ENCODE data around the gene DUSP10. TPM values are rescaled to one million over a fixed set of nuclear protein-coding genes. Genes with fewer than 3 reads are reported as not detected.

The DUSP10 gene
- total RNA-seq, 1 experiment from 2014 or later: 6.2 TPM

- no peak overlapping the region for H2AFZ ChIP-seq (ENCODE audit: low read length)
- H3K36me3 ChIP-seq (ENCODE audit: low read depth, low read length): no peaks in the 10 kb centered on the region
- no peak overlapping the region for H3K9ac ChIP-seq (ENCODE audit: low read length)
- no peak overlapping the region for H3K27ac ChIP-seq (ENCODE audit: low read length)
- no peak overlapping the region for H3K4me2 ChIP-seq (ENCODE audit: low read length)
- H3K4me3 ChIP-seq (ENCODE audit: low read length): no peak overlapping the region
- no peaks in the 10 kb centered on the region for H3F3A ChIP-seq (ENCODE audit: low read length, unreplicated experiment)
- no peaks in the 10 kb centered on the region for H3K9me3 ChIP-seq (ENCODE audit: low read length)
- H3K79me2 ChIP-seq (ENCODE audit: low read length): no peaks in the 10 kb centered on the region
- H3K9me2 ChIP-seq (replicated peaks; ENCODE audit: low read length): no peaks in the 10 kb centered on the region
- H3K4me1 ChIP-seq (ENCODE audit: insufficient read depth, low read length): no peaks in the 10 kb centered on the region
- no peak for ATAC-seq
- ChIA-PET CTCF (no interaction called here), POLR2A (ENCODE audit: unreplicated experiment) (no interaction called here)
- no TSS peak for BruUV-seq (replicated peaks)
- no peaks in the 10 kb centered on the region for H3K27me3 ChIP-seq (ENCODE audit: low read length)
- intact Hi-C loops (cut with micrococcal nuclease): no loop called here
- DNase-seq: no peak
- no peak for TF ChIP-seq CTCF (conservative IDR thresholded peaks at IDR 0.05; ENCODE audit: low read depth, low read length)
- TF ChIP-seq EZH2phosphoT487 (IDR thresholded peaks at IDR 0.05; ENCODE audit: borderline replicate concordance, low read length): no peak
- no peaks in the 10 kb centered on the region for H4K20me1 ChIP-seq (ENCODE audit: low read length)
These were observed 38.3 kb upstream of the DUSP10 start for GRCh38 chr1:221780175-221780574.

GRCh38 chr1:221779771-221780170 lies 37.9 kb upstream of the DUSP10 start:
- intact Hi-C loops (cut with micrococcal nuclease): no loop called here
- no peak overlapping the region for H3K9ac ChIP-seq (ENCODE audit: low read length)

DNA sequence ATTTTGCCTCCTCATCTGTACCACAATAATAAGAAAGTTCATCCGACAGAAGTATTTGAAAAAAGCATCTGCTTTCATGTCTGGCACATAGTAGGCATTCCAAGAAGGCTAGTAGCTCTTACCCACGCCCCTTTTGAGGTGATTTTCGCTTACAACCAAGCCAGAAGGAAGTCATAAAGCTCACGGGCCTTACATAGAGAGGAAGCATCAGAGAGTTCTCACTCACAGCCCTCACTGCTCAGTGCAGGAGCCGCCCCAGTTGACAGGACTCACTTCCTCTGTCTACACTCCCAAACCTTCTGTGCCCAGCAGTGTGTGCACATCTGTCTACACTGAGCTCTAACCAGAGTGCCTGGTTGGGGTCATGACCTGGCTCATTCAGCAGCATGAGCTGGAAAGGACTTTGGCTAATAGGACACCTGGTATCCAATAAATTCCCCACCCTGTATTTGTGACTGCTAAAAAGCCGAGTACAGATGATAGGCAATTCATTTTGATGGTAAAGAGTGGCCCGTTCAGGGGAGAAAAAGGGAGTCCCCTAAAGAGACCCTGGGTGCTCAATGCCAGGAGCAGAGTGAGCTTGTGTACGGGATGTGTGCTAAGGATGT lies 36.8 kb upstream of the DUSP10 start:
- H3F3A ChIP-seq (ENCODE audit: low read length, unreplicated experiment): no peaks in the 10 kb centered on the region
- H3K4me1 ChIP-seq (ENCODE audit: insufficient read depth, low read length): no peaks in the 10 kb centered on the region
- CTCF ChIA-PET: no interaction called here
- H3K36me3 ChIP-seq (ENCODE audit: low read depth, low read length): no peaks in the 10 kb centered on the region
- ATAC-seq (no peak), DNase-seq (no peak)
- intact Hi-C loops (cut with micrococcal nuclease): no loop called here
- no peak overlapping the region for H3K9ac ChIP-seq (ENCODE audit: low read length)
- BruUV-seq (replicated peaks): no TSS peak
- H2AFZ ChIP-seq (ENCODE audit: low read length): no peak overlapping the region
- H4K20me1 ChIP-seq (ENCODE audit: low read length): no peaks in the 10 kb centered on the region
- no peak overlapping the region for H3K27ac ChIP-seq (ENCODE audit: low read length)
- H3K27me3 ChIP-seq (ENCODE audit: low read length): no peaks in the 10 kb centered on the region
- POLR2A ChIA-PET (ENCODE audit: unreplicated experiment): no interaction called here
- TF ChIP-seq EZH2 (IDR thresholded peaks at IDR 0.05; ENCODE audit: low read length, unreplicated experiment): no peak
- no peak for TF ChIP-seq CTCF (conservative IDR thresholded peaks at IDR 0.05; ENCODE audit: low read depth, low read length)
- no peak for TF ChIP-seq EZH2phosphoT487 (IDR thresholded peaks at IDR 0.05; ENCODE audit: borderline replicate concordance, low read length)
- H3K9me2 ChIP-seq (replicated peaks; ENCODE audit: low read length): no peaks in the 10 kb centered on the region
- no peaks in the 10 kb centered on the region for H3K9me3 ChIP-seq (ENCODE audit: low read length)
- no peaks in the 10 kb centered on the region for H3K79me2 ChIP-seq (ENCODE audit: low read length)
- no peak overlapping the region for H3K4me3 ChIP-seq (ENCODE audit: low read length)
- no peak overlapping the region for H3K4me2 ChIP-seq (ENCODE audit: low read length)

More at GRCh38 chr1:221779771-221780170, 37.9 kb upstream of the DUSP10 start:
- BruUV-seq (replicated peaks): no TSS peak
- H3K36me3 ChIP-seq (ENCODE audit: low read depth, low read length): no peaks in the 10 kb centered on the region
- DNase-seq (peak; percentile 11), ATAC-seq (no peak)
- no peaks in the 10 kb centered on the region for H3K27me3 ChIP-seq (ENCODE audit: low read length)
- no peak overlapping the region for H3K4me2 ChIP-seq (ENCODE audit: low read length)
- H2AFZ ChIP-seq (ENCODE audit: low read length): no peak overlapping the region
- no peaks in the 10 kb centered on the region for H4K20me1 ChIP-seq (ENCODE audit: low read length)
- no peaks in the 10 kb centered on the region for H3K9me2 ChIP-seq (replicated peaks; ENCODE audit: low read length)
- no peaks in the 10 kb centered on the region for H3K79me2 ChIP-seq (ENCODE audit: low read length)
- no peaks in the 10 kb centered on the region for H3K4me1 ChIP-seq (ENCODE audit: insufficient read depth, low read length)
- H3F3A ChIP-seq (ENCODE audit: low read length, unreplicated experiment): no peaks in the 10 kb centered on the region
- no peak overlapping the region for H3K27ac ChIP-seq (ENCODE audit: low read length)
- TF ChIP-seq CTCF (conservative IDR thresholded peaks at IDR 0.05; ENCODE audit: low read depth, low read length) (no peak), EZH2phosphoT487 (IDR thresholded peaks at IDR 0.05; ENCODE audit: borderline replicate concordance, low read length) (no peak), EZH2 (IDR thresholded peaks at IDR 0.05; ENCODE audit: low read length, unreplicated experiment) (no peak)
- POLR2A ChIA-PET (ENCODE audit: unreplicated experiment): no interaction called here
- H3K4me3 ChIP-seq (ENCODE audit: low read length): no peak overlapping the region
- CTCF ChIA-PET: no interaction called here
- no peaks in the 10 kb centered on the region for H3K9me3 ChIP-seq (ENCODE audit: low read length)

Measured in PC-3 (cell line).